GM21528 (cell line): ENCODE measurements around the gene DNAJC27.
A peak's percentile ranks its signal among the peaks of the same experiment; 100 is the strongest.

Source experiments
- ATAC-seq: cut with Tn5 transposase; IDR thresholded peaks from one replicate; pipeline ENCODE4 v1.9.1; 2021; ENCODE audit warnings: mild to moderate bottlenecking, moderate library complexity; ENCODE audit not compliant: unreplicated experiment, low FRiP score

Gene DNAJC27

DNA sequence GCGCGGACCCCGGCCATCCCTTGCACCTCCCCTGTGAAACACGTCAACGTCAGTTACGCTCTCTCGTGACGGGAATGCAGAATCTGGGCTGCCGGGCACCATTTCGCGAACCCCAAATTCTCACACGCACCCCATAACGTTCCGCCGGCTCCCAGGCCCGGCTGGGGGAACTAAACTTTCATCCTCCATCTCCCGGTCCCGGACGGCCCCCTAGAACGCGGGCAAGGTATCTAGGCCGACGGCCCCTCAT is 544 bp downstream of the DNAJC27 start:
- no peak for ATAC-seq

- ATAC-seq: no peak
Measured at GRCh38 chr2:24970483-24971285, 1.1 kb downstream of the DNAJC27 start.

DNA sequence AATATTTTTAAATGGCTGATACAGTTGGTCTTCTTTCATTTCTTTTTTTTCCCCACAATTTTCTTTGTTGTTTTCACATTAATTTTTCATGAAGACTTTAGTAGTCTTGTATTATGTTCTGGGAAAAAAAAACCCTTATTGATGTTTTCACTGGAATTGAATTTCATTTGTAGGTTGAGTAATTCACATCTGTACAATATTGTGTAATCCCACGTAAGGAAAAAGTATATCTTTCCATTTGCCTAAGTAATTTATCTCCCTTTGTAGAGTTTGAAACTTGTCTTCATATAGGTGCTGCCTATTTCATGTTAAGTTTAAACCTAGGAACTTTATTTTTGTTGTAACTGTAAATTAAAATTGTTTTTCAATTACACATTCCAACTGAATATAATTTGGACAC is 2.0 kb downstream of the DNAJC27 start:
- no peak for ATAC-seq

DNA sequence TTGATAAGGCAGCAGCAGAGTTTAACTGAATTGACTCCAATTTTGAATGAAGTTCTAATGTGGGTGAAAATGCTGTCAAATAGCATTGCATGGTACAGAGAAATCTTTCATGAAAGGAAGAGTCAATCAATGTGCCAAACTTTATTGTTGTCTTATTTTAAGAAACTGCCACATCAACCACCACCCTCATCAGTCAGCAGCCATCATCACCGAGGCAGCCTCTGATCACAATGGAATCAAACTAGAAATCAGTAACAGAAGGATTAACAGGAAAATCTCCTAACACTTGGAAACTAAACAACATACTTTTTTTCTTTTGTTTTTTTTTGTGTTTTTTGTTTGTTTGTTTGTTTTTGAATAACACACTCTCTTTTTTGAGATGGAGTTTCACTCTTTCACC is 9.9 kb downstream of the DNAJC27 start:
- ATAC-seq: no peak

GRCh38 chr2:24959761-24960160 is 12.0 kb downstream of the DNAJC27 start:
- ATAC-seq: no peak

GRCh38 chr2:24958411-24958935 is 13.3 kb downstream of the DNAJC27 start:
- ATAC-seq: no peak

DNA sequence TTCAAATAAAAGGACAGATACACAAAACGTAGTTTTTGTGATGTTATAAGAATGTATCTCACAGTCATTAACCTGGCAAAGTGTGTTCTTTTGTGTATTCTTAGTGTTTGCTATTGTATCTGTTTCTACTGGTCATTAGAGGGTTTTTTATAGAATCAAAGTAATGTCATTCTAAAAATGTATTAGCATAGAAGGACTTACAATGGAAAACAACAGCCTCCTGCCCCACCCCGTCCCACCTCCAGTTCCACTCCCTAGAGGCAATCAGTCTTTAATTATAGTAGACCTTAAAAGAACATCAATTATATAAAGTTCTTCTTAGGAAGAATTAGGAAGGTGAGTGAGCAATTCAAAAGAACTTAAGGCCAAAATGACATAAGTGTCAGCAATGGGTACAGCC is 13.8 kb downstream of the DNAJC27 start:
- ATAC-seq: no peak

DNA sequence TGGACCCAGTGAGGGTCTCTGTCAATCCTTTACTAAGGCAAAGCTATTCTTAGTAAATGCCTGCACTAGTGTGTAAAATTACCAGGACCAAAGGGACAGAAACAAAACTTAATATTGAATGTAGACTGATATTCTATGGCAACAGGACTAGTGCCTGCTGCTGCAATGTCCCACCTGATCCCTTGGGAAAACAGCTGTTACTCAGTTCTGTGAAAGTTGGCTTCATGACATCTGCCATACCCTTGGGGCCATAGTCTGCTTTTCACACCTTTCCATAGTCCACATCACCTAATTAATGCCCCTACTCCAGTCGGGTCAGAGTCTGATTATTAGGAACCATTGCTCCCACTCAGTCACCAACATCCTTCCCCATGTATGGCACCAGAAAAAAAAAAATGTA is 14.5 kb downstream of the DNAJC27 start:
- no peak for ATAC-seq

DNA sequence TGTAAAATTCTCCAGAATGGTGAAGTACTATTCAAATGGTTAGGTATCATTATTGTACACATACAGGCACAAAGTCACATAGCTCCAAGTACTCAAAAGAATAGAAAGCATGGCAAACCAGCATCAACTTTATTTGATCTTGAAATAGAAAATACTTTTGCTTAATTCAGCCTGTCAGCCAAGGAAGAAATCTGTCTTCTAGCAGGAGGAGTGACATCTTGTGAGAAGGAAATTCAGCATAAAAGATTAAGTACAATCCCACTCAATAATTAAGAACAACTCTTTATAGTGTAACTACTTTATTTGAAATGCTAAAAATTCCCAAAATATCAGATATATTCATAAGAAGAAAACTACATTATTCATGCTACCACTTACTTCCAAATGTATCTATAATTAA is 15.8 kb downstream of the DNAJC27 start:
- no peak for ATAC-seq

- ATAC-seq: no peak
Measured at GRCh38 chr2:24955232-24955631, 16.5 kb downstream of the DNAJC27 start.

- ATAC-seq: no peak
Measured at GRCh38 chr2:24950102-24950501, 21.7 kb downstream of the DNAJC27 start.

GRCh38 chr2:24948506-24948905 is 23.2 kb downstream of the DNAJC27 start:
- ATAC-seq: no peak

GRCh38 chr2:24947561-24948157 is 24.1 kb downstream of the DNAJC27 start:
- ATAC-seq: no peak

GRCh38 chr2:24945907-24946306 is 25.8 kb downstream of the DNAJC27 start:
- ATAC-seq: no peak

DNA sequence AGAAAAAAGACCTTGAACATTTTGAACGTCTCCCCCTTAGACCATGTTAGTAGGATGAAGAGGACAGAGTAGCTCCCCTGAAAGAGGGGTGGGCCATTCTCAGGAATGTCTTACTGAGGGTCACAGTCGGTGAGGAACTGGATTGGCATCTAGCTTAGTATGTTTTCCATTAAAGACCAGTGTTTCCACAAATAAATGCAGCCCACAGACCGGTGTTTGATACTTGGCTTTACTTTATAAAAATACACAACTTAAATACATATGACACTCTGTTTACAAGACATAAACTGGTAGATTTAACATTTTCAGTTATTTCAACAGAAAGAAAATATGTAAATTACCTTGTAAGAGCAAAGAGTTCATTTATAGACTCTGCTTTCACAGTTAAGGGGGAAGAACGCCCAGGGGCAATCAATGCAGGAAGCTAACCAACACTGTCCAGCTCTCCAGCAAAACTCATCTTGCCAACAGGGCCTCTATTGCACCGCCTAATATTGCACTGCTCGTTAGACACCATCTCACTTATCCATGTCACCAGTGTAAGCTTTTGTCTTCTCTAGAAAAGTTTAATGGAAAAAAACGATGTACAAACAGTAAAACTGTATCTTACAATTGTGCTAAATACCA is 28.2 kb downstream of the DNAJC27 start:
- ATAC-seq: no peak

DNA sequence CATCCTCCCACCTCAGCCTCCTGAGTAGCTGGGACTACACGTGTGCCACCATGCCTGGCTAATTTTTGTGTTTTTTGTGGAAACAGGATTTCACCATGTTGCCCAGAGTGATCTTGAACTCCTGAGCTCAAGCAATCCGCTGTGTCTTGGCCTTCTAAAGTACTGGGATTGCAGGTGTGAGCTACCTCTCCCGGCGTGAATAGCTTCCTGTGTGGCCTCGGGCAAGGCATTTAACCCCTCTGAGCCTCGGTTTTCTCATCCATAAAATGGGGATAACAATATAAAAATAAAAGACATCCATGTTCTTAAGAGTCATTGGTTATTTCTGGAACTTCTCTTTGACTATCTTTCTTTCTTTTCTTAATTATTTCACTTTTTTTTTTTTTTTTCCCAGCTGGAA is 32.4 kb downstream of the DNAJC27 start:
- ATAC-seq: no peak

- ATAC-seq: no peak
Measured at GRCh38 chr2:24937236-24937635, 34.5 kb downstream of the DNAJC27 start.

DNA sequence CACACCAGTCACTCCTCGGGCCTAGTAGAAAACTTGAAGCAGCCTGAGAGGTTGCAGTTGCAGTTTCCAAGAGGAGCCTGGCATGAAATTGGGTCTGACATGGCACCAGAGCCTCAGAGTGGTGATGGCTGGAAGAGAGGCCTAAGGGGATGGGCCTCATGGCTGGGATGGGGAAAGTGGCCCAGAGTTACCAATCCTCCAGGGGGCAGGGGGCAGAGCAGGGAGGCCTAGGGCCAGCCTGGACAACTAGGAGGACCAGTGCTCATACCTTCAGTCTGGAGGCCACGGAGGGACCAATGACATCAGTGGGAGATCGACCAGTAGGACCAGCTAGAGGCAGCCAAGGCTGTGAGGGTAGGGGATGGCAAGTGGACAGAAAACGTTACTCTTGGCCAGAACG is 36.6 kb downstream of the DNAJC27 start:
- ATAC-seq: no peak

GRCh38 chr2:24932715-24933114 is 39.0 kb downstream of the DNAJC27 start:
- ATAC-seq: no peak

DNA sequence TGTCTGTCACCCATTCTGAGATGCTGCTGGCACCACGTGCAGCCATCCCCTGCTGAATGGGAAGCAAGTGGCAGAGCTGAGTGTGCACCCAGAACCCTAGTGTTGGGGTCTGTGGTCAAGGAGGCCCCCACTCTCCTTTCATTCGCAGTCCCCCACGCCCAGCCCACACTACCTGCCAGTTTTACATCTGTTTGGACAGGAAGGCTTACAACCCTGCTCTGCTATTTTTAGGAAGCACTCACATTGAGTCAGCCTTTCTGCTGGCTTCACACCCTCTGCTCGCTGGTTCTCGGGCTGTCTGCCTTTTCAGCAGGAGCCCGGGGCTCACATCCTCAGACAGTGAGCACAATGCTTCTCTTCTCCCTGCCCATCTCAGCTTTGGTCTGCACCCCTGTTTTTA is 41.0 kb downstream of the DNAJC27 start:
- ATAC-seq: peak; percentile 78

DNA sequence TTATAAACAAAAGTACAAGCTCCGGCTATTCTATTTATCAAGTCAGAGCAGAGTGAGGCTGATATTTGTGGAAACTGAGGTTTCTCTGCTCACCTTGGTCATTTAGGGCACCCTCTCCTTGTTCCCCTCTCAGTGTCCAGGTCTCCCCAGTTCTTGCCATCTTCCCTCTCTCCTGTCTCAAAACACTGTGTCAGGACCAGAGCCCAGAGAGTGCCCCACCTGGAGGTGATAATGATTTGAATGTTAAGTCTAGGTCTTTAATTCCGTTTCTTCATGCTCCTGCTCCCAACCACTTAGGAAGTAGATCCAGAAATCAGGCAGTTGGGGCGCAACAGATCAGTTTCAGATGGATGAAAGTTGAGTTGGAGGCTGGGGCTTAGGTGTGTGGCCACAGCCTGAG is 42.5 kb downstream of the DNAJC27 start:
- ATAC-seq: no peak

- ATAC-seq: no peak
Measured at GRCh38 chr2:24928036-24928435, 43.7 kb downstream of the DNAJC27 start.
